Loucy (cell line): ENCODE measurements around the gene ME3.

Source experiments
- H2AFZ ChIP-seq: fragments of 200-600 bp; sonication (generic); 2 replicates; pipeline ENCODE4 v1.6.0; 2016; ENCODE audit warnings: antibody characterized with exemption, mild to moderate bottlenecking, low read length, moderate library complexity
- H3F3A ChIP-seq: fragments of 200-600 bp; 2 replicates; pipeline ENCODE4 v1.6.0; 2016; ENCODE audit warnings: antibody characterized with exemption, low read depth, mild to moderate bottlenecking
- H3K27me3 ChIP-seq: fragments of 200-600 bp; sonication (generic); 2 replicates; pipeline ENCODE4 v1.6.1; 2014; ENCODE audit warnings: low read length, mild to moderate bottlenecking; ENCODE audit not compliant: insufficient read depth, poor library complexity, severe bottlenecking
- H3K36me3 ChIP-seq: fragments of 200-600 bp; sonication (generic); 2 replicates; pipeline ENCODE4 v1.6.1; 2016; ENCODE audit warnings: low read length; ENCODE audit not compliant: insufficient read depth
- H3K4me1 ChIP-seq: fragments of 200-600 bp; sonication (generic); 2 replicates; pipeline ENCODE4 v1.5.1; 2014; ENCODE audit warnings: low read length, mild to moderate bottlenecking; ENCODE audit not compliant: insufficient read depth, poor library complexity, severe bottlenecking
- H3K4me2 ChIP-seq: fragments of 200-600 bp; sonication (generic); 2 replicates; pipeline ENCODE4 v1.6.0; 2014; ENCODE audit warnings: antibody characterized with exemption, low read length, low read depth, mild to moderate bottlenecking; ENCODE audit not compliant: poor library complexity, severe bottlenecking
- H3K4me3 ChIP-seq: fragments of 200-600 bp; sonication (generic); 2 replicates; pipeline ENCODE4 v1.5.1; 2014; ENCODE audit warnings: low read length, mild to moderate bottlenecking, mixed read lengths; ENCODE audit not compliant: poor library complexity, severe bottlenecking
- H3K79me2 ChIP-seq: fragments of 200-600 bp; sonication (generic); 2 replicates; pipeline ENCODE4 v1.6.1; 2014; ENCODE audit warnings: low read length; ENCODE audit not compliant: insufficient read depth
- H3K9ac ChIP-seq: fragments of 200-600 bp; sonication (generic); 2 replicates; pipeline ENCODE4 v1.6.0; 2014; ENCODE audit warnings: mild to moderate bottlenecking, low read depth, low read length, moderate library complexity; ENCODE audit not compliant: poor library complexity, severe bottlenecking
- H3K9me2 ChIP-seq: fragments of 200-600 bp; sonication (generic); replicated peaks from 2 replicates; pipeline ENCODE4 v1.6.1; 2016; ENCODE audit warnings: low read depth, low read length, mixed read lengths
- H3K9me3 ChIP-seq: fragments of 200-600 bp; sonication (generic); 2 replicates; pipeline ENCODE4 v1.6.1; 2014; ENCODE audit warnings: mild to moderate bottlenecking, antibody characterized with exemption, low read length, low read depth; ENCODE audit not compliant: insufficient read depth
- H4K20me1 ChIP-seq: fragments of 200-600 bp; sonication (generic); 2 replicates; pipeline ENCODE4 v1.6.0; 2014; ENCODE audit warnings: antibody characterized with exemption, low read length, mild to moderate bottlenecking; ENCODE audit not compliant: insufficient read depth, poor library complexity, severe bottlenecking
- EZH2phosphoT487 ChIP-seq: fragments of 200-600 bp; IDR thresholded peaks from 2 replicates; pipeline ENCODE4 v1.6.1; 2018; ENCODE audit warnings: antibody characterized with exemption, mild to moderate bottlenecking, moderate library complexity, borderline replicate concordance
- TF ChIP-seq, protein P1 (sequence below): fragments of 200-600 bp; sonication (generic); conservative IDR thresholded peaks from 2 replicates; pipeline ENCODE4 v1.5.1; 2014; ENCODE audit warnings: mild to moderate bottlenecking, antibody characterized with exemption, low read length

ME3 gene

GRCh38 chr11:86623736-86624135 is 48.7 kb downstream of the ME3 start:
- Histone ChIP-seq H3K36me3 (no peaks in the 10 kb centered on the region), H3K79me2 (no peaks in the 10 kb centered on the region), H3F3A (no peaks in the 10 kb centered on the region), H3K9me2 (no peaks in the 10 kb centered on the region), H3K27me3 (no peaks in the 10 kb centered on the region), H3K4me1 (no peaks in the 10 kb centered on the region), H3K4me2 (no peak overlapping the region), H3K9me3 (no peaks in the 10 kb centered on the region), H3K4me3 (no peak overlapping the region), H4K20me1 (no peaks in the 10 kb centered on the region), H3K9ac (no peak overlapping the region), H2AFZ (no peak overlapping the region)
- no peak for TF ChIP-seq EZH2phosphoT487
- TF ChIP-seq, protein P1, sequence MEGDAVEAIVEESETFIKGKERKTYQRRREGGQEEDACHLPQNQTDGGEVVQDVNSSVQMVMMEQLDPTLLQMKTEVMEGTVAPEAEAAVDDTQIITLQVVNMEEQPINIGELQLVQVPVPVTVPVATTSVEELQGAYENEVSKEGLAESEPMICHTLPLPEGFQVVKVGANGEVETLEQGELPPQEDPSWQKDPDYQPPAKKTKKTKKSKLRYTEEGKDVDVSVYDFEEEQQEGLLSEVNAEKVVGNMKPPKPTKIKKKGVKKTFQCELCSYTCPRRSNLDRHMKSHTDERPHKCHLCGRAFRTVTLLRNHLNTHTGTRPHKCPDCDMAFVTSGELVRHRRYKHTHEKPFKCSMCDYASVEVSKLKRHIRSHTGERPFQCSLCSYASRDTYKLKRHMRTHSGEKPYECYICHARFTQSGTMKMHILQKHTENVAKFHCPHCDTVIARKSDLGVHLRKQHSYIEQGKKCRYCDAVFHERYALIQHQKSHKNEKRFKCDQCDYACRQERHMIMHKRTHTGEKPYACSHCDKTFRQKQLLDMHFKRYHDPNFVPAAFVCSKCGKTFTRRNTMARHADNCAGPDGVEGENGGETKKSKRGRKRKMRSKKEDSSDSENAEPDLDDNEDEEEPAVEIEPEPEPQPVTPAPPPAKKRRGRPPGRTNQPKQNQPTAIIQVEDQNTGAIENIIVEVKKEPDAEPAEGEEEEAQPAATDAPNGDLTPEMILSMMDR: no peak

- Histone ChIP-seq H3K79me2 (no peaks in the 10 kb centered on the region), H3K36me3 (no peaks in the 10 kb centered on the region), H3K4me2 (no peak overlapping the region), H3K9ac (no peak overlapping the region), H3K9me3 (no peaks in the 10 kb centered on the region), H3K4me1 (no peaks in the 10 kb centered on the region), H2AFZ (no peak overlapping the region), H3K9me2 (no peaks in the 10 kb centered on the region), H3F3A (no peaks in the 10 kb centered on the region), H4K20me1 (no peaks in the 10 kb centered on the region), H3K4me3 (no peak overlapping the region), H3K27me3 (no peaks in the 10 kb centered on the region)
- TF ChIP-seq, protein P1: no peak
- TF ChIP-seq EZH2phosphoT487: no peak
Measured at GRCh38 chr11:86623041-86623621, 49.3 kb downstream of the ME3 start.

DNA sequence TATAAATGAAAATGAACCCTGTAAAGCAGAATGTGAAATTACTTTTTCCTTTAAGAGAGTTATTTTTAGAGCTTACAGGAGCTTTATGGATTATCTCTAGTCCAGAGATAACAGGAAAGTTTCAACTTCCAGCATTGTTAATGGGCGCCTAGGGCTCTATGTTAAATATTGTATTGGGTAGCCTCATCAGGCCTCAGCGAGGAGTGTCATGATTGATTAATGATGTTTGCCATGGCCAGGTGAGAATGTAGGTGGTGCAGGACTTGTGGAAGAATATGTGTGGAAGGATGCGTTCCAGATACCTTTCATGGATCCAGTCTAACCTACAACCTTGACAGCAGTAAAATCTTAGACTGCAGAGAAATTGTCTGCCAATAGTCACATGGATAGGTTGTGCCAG is 50.6 kb downstream of the ME3 start:
- Histone ChIP-seq H2AFZ (no peak overlapping the region), H3K9me3 (no peaks in the 10 kb centered on the region), H3K9me2 (no peaks in the 10 kb centered on the region), H3K4me3 (no peak overlapping the region), H3K4me1 (no peaks in the 10 kb centered on the region), H3K9ac (no peak overlapping the region), H4K20me1 (no peaks in the 10 kb centered on the region), H3K27me3 (no peaks in the 10 kb centered on the region), H3K36me3 (no peaks in the 10 kb centered on the region), H3K79me2 (no peaks in the 10 kb centered on the region), H3F3A (no peaks in the 10 kb centered on the region), H3K4me2 (no peak overlapping the region)
- no peak for TF ChIP-seq EZH2phosphoT487
- TF ChIP-seq, protein P1: no peak
